HepG2 (cell line): ENCODE data around the gene FOXA1. TPM values are rescaled to one million over a fixed set of nuclear protein-coding genes. Genes with fewer than 3 reads are reported as not detected.

Source experiments
- ATAC-seq: fragments of 200-7000 bp; cut with Tn5 transposase; 3 replicates; pipeline ENCODE4 v1.9.1; 2020; ENCODE audit warnings: mild to moderate bottlenecking, moderate library complexity
- BruUV-seq: library from RNA; stranded (reverse); fragments of 400-500 nt; replicated peaks from 2 replicates; lab custom pipeline; 2021; lab: Mats Ljungman, UMichigan
- CTCF ChIA-PET: fragments of 300-600 bp; formaldehyde crosslinking; extraction: SDS; loops from one replicate; lab custom pipeline; 2021; ENCODE audit warnings: low total read pairs, inconsistent platforms, low intra/inter-chr PET ratio; lab: Yijun Ruan, JAX
- POLR2A ChIA-PET: fragments of 350-600 bp; sonication (Branson Sonifier 250); formaldehyde crosslinking; loops from one replicate; lab custom pipeline; 2020; ENCODE audit warnings: antibody characterized with exemption, inconsistent platforms; lab: Yijun Ruan, JAX
- DNase-seq: peaks from one replicate; pipeline ENCODE4 v3.0.0-alpha.2; 2015; ENCODE audit warnings: low spot score
- FAIRE-seq: peaks from 3 replicates; lab custom pipeline; 2011; peaks lifted over from hg19 to GRCh38; lab: Jason Lieb, UNC
- H2AFZ ChIP-seq: one replicate; pipeline ENCODE4 v1.6.1; 2011; ENCODE audit warnings: low read length, inconsistent platforms
- H3K27ac ChIP-seq: fragments of 300-600 bp; 3 replicates; pipeline ENCODE4 v1.8.0; 2011; ENCODE audit warnings: mixed run types, mild to moderate bottlenecking, mixed read lengths, low read length, inconsistent platforms; ENCODE audit not compliant: insufficient read depth; ENCODE audit errors: extremely low read length
- H3K27me3 ChIP-seq, 2 experiments: fragments of 200-600 bp in 1 of 2; 2 replicates in 1 of 2; 3 replicates in 1 of 2; pipeline versions ENCODE4 v1.6.0 to v1.8.0; 2011; ENCODE audit warnings: low read length in 2 of 2, mild to moderate bottlenecking in 2 of 2, moderate library complexity in 2 of 2, inconsistent platforms in 1 of 2; ENCODE audit not compliant: insufficient read depth in 2 of 2, control insufficient read depth in 1 of 2
- H3K36me3 ChIP-seq, 2 experiments: fragments of 200-600 bp in 1 of 2; replicated peaks in 1 of 2; 2 replicates in 1 of 2; 3 replicates in 1 of 2; pipeline versions ENCODE4 v1.5.1 to v1.8.0; 2011; ENCODE audit warnings: low read length in 2 of 2, inconsistent platforms in 1 of 2; ENCODE audit not compliant: insufficient read depth in 2 of 2, control insufficient read depth in 1 of 2
- H3K4me1 ChIP-seq: 2 replicates; pipeline ENCODE4 v1.5.1; 2012; ENCODE audit warnings: low read length, inconsistent platforms; ENCODE audit not compliant: insufficient read depth
- H3K4me2 ChIP-seq: 2 replicates; pipeline ENCODE4 v1.6.0; 2011; ENCODE audit warnings: low read depth, low read length, inconsistent platforms
- H3K4me3 ChIP-seq, 3 experiments: fragments of 200-600 bp in 1 of 3; sonication (generic), shearing (Covaris generic) in 1 of 3; replicated peaks in 1 of 3; 2 replicates each; pipeline ENCODE4 v1.5.1; 2011 to 2016; ENCODE audit warnings: low read length in 3 of 3, inconsistent platforms in 2 of 3, low read depth in 2 of 3, mild to moderate bottlenecking in 2 of 3, control low read depth in 1 of 3, mixed read lengths in 1 of 3; ENCODE audit not compliant: insufficient read depth in 1 of 3
- H3K79me2 ChIP-seq: one replicate; pipeline ENCODE4 v1.6.1; 2011; ENCODE audit warnings: low read length, inconsistent platforms; ENCODE audit not compliant: insufficient read depth
- H3K9ac ChIP-seq: 2 replicates; pipeline ENCODE4 v1.6.0; 2011; ENCODE audit warnings: mild to moderate bottlenecking, low read depth, low read length, inconsistent platforms; ENCODE audit not compliant: insufficient read depth
- H3K9me3 ChIP-seq: 2 replicates; pipeline ENCODE4 v1.5.1; 2012; ENCODE audit warnings: mild to moderate bottlenecking, low read length
- H4K20me1 ChIP-seq: 2 replicates; pipeline ENCODE4 v1.6.0; 2011; ENCODE audit warnings: inconsistent platforms, mild to moderate bottlenecking, low read length, moderate library complexity; ENCODE audit not compliant: insufficient read depth
- AHDC1 ChIP-seq: sonication (generic); formaldehyde crosslinking; IDR thresholded peaks from 2 replicates; pipeline ENCODE4 v1.5.1; 2020; ENCODE audit warnings: mild to moderate bottlenecking, missing genetic modification reagents, borderline replicate concordance
- ATRX ChIP-seq: sonication (generic); formaldehyde crosslinking; IDR thresholded peaks from 2 replicates; pipeline ENCODE4 v1.4.0; 2020; ENCODE audit warnings: missing genetic modification reagents, borderline replicate concordance
- CBFB ChIP-seq: sonication (generic); formaldehyde crosslinking; IDR thresholded peaks from 2 replicates; pipeline ENCODE4 v1.4.0; 2020; ENCODE audit warnings: missing genetic modification reagents
- KAT7 ChIP-seq: IDR thresholded peaks from 2 replicates; pipeline ENCODE4 v1.6.1; 2018; ENCODE audit warnings: borderline replicate concordance, missing compliant biosample characterization
- NFIC ChIP-seq: IDR thresholded peaks from 2 replicates; pipeline ENCODE4 v1.6.1; 2012; ENCODE audit warnings: mild to moderate bottlenecking, low read length, inconsistent platforms
- NONO ChIP-seq, 2 experiments: fragments of 450-650 bp in 1 of 2; sonication (generic) in 1 of 2; formaldehyde crosslinking in 1 of 2; IDR thresholded peaks in 1 of 2; conservative IDR thresholded peaks in 1 of 2; 2 replicates each; pipeline versions ENCODE4 v1.6.1 to v1.8.0; 2017 to 2022; ENCODE audit warnings: mild to moderate bottlenecking in 1 of 2, missing genetic modification reagents in 1 of 2, moderate library complexity in 1 of 2
- RARA ChIP-seq: IDR thresholded peaks from 2 replicates; pipeline ENCODE4 v1.6.1; 2016; ENCODE audit warnings: missing genetic modification reagents, missing compliant biosample characterization
- ZNF20 ChIP-seq: sonication (generic); formaldehyde crosslinking; IDR thresholded peaks from 2 replicates; pipeline ENCODE4 v1.4.0; 2020; ENCODE audit warnings: mild to moderate bottlenecking, moderate library complexity, missing genetic modification reagents
- ZNF251 ChIP-seq: sonication (generic); formaldehyde crosslinking; IDR thresholded peaks from 2 replicates; pipeline ENCODE4 v1.9.0; 2021; ENCODE audit warnings: mild to moderate bottlenecking, missing genetic modification reagents
- ZNF747 ChIP-seq: sonication (generic); formaldehyde crosslinking; IDR thresholded peaks from 2 replicates; pipeline ENCODE4 v1.8.1; 2023; ENCODE audit warnings: missing genetic modification reagents, mild to moderate bottlenecking, borderline replicate concordance
- WGBS: methylation state at CpG from one replicate; pipeline ENCODE4 v1.1.6; 2017; ENCODE audit warnings: low lambda C conversion rate; 5-methylcytosine and 5-hydroxymethylcytosine counted together
- in situ Hi-C: cut with HindIII; loops from 2 replicates; pipeline ENCODE4 v1.10.0; 2017; ENCODE audit warnings: low pct_unique_long_range_greater_than_20kb; ENCODE audit not compliant: extremely low pct_ligation_motif_present
- intact Hi-C: fragments of 100-400 bp; cut with micrococcal nuclease; formaldehyde crosslinking; loops from one replicate; pipeline ENCODE4 v1.10.0; 2022; ENCODE audit not compliant: unreplicated experiment
- polyA plus RNA-seq, 8 experiments: library from polyadenylated mRNA; depleted of rRNA in 3 of 8; stranded (reverse) in 7 of 8; unstranded in 1 of 8; fragments of >200 nt; fragmentation: Illumina TruSeq in 4 of 8; extraction: Trizol in 4 of 8; gene quantifications; 2 replicates each; pipeline versions ENCODE4 v1.2.1 to v1.2.3, GENCODE V29; 2011 to 2016; ENCODE audit warnings: low read depth in 4 of 8, missing spikeins in 1 of 8, mixed read lengths in 1 of 8; ENCODE audit not compliant: insufficient read depth in 1 of 8
- total RNA-seq, 5 experiments: library from RNA; depleted of rRNA; stranded (reverse); fragments of >200 nt; fragmentation: Illumina TruSeq; extraction: Trizol; gene quantifications; 2 replicates each; pipeline ENCODE4 v1.2.3, GENCODE V29; 2016; ENCODE audit warnings: low read depth in 1 of 5
- TF ChIP-seq, protein P1 (sequence below): sonication (generic); formaldehyde crosslinking; IDR thresholded peaks from 2 replicates; pipeline ENCODE4 v1.8.0; 2022; ENCODE audit warnings: mild to moderate bottlenecking, missing genetic modification reagents, borderline replicate concordance
- TF ChIP-seq, protein P2 (sequence below): sonication (generic); formaldehyde crosslinking; conservative IDR thresholded peaks from 2 replicates; pipeline ENCODE4 v1.8.0; 2022; ENCODE audit warnings: low read depth, missing genetic modification reagents

Gene FOXA1
- total and polyA plus RNA-seq, 2 of the 13 experiments (the other 11 are each of a cell fraction or from before 2014, with no cell fraction given): 43.4 to 58.6 TPM

GRCh38 chr14:37625597-37626595 is 30.8 kb upstream of the FOXA1 start:
- H3K79me2 ChIP-seq: no peaks in the 10 kb centered on the region
- H3K4me3 ChIP-seq: no peak overlapping the region
- BruUV-seq: TSS peak; percentile 19
- no peak overlapping the region for H2AFZ ChIP-seq
- no peak overlapping the region for H3K9ac ChIP-seq
- FAIRE-seq: no peak
- H3K9me3 ChIP-seq: peaks cover 12% of the 10 kb centered on the region; the same call in 1 of the 2 replicates
- H3K36me3 ChIP-seq: peaks cover 0 to 5% of the 10 kb centered on the region in 2 experiments; a peak in 4 of 5 replicates
- H3K4me2 ChIP-seq: no peak overlapping the region
- CTCF ChIA-PET: no interaction called here
- H3K4me1 ChIP-seq: peaks cover 17% of the 10 kb centered on the region
- DNase-seq: peak; percentile 74
- peak; percentile 76 for ATAC-seq
- no peaks in the 10 kb centered on the region for H3K27me3 ChIP-seq
- H4K20me1 ChIP-seq: no peaks in the 10 kb centered on the region
- peak overlapping the region; percentile 44 for H3K27ac ChIP-seq
- intact Hi-C loops (no loop called here), in situ Hi-C loops (no loop called here)
- POLR2A ChIA-PET: interaction anchor here (1.5 to 2.2 kb wide), 4 partner anchors 8 to 239 kb away, joined by 4 to 16 read pairs (median 11); partner anchors contain the start of genes FOXA1 and TTC6
- 69% methylated on average over 9 of the region's 9 CpGs for WGBS
- TF ChIP-seq KAT7 (no peak), ZNF251 (CRISPR knock-in tag) (no peak), ZNF747 (CRISPR knock-in tag) (no peak), RARA (CRISPR knock-in tag) (peak; percentile 27; the same call in 1 of the 2 replicates), ATRX (CRISPR knock-in tag) (no peak), AHDC1 (CRISPR knock-in tag) (peak; percentile 50; the same call in 1 of the 2 replicates), CBFB (CRISPR knock-in tag) (no peak), NFIC (peak; percentile 34; the same call in 1 of the 2 replicates), NONO (IDR thresholded peaks at IDR 0.05) (no peak), NONO (CRISPR knock-in tag; conservative IDR thresholded peaks at IDR 0.05) (no peak), ZNF20 (CRISPR knock-in tag) (no peak)
- TF ChIP-seq, protein P1, sequence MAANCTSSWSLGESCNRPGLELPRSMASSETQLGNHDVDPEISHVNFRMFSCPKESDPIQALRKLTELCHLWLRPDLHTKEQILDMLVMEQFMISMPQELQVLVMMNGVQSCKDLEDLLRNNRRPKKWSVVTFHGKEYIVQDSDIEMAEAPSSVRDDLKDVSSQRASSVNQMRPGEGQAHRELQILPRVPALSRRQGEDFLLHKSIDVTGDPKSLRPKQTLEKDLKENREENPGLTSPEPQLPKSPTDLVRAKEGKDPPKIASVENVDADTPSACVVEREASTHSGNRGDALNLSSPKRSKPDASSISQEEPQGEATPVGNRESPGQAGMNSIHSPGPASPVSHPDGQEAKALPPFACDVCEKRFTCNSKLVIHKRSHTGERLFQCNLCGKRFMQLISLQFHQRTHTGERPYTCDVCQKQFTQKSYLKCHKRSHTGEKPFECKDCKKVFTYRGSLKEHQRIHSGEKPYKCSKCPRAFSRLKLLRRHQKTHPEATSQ (CRISPR knock-in tag): 0 out of 2 replicates have a peak, but pooled peaks have one; percentile 17
- TF ChIP-seq, protein P2, sequence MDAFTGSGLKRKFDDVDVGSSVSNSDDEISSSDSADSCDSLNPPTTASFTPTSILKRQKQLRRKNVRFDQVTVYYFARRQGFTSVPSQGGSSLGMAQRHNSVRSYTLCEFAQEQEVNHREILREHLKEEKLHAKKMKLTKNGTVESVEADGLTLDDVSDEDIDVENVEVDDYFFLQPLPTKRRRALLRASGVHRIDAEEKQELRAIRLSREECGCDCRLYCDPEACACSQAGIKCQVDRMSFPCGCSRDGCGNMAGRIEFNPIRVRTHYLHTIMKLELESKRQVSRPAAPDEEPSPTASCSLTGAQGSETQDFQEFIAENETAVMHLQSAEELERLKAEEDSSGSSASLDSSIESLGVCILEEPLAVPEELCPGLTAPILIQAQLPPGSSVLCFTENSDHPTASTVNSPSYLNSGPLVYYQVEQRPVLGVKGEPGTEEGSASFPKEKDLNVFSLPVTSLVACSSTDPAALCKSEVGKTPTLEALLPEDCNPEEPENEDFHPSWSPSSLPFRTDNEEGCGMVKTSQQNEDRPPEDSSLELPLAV (CRISPR knock-in tag): no peak
